Motor neuron (in vitro differentiated cells): ENCODE measurements around the gene COL1A1. TPM values are rescaled to one million over a fixed set of nuclear protein-coding genes. Genes with fewer than 3 reads are reported as not detected.

Experiments
- ATAC-seq, 8 experiments: fragments of 200-7000 bp; cut with Tn5 transposase; replicated peaks in 6 of 8; 2 replicates each; pipeline ENCODE4 v1.8.0; 2021; ENCODE audit warnings: mild to moderate bottlenecking in 8 of 8, moderate library complexity in 8 of 8
- H3K27ac ChIP-seq, 2 donors: fragments of 250-450 bp; sonication (Bioruptor Pico); 2 replicates each; pipeline ENCODE4 v1.9.0; 2021; ENCODE audit warnings: antibody characterized with exemption in 2 of 2, mild to moderate bottlenecking in 2 of 2, moderate library complexity in 1 of 2
- H3K4me1 ChIP-seq, 2 donors: fragments of 250-450 bp; sonication (Bioruptor Pico); replicated peaks in 1 of 2; 2 replicates each; pipeline ENCODE4 v1.6.1; 2021; ENCODE audit warnings: antibody characterized with exemption in 2 of 2, mild to moderate bottlenecking in 2 of 2, moderate library complexity in 1 of 2
- H3K4me3 ChIP-seq, 5 donors: fragments of 250-450 bp; sonication (Bioruptor Pico); 2 replicates each; pipeline ENCODE4 v1.9.0; 2021; ENCODE audit warnings: antibody characterized with exemption in 5 of 5, mild to moderate bottlenecking in 5 of 5, moderate library complexity in 4 of 5
- WGBS, 10 experiments: fragments of 450-650 bp; shearing (Covaris generic); methylation state at CpG; one replicate each; pipeline ENCODE4 v1.0.0; 2022; 5-methylcytosine and 5-hydroxymethylcytosine counted together
- in situ Hi-C, 9 experiments: fragments of 400-800 bp; cut with MboI; loops; one replicate each; pipeline ENCODE4 v1.15.0; 2021; ENCODE audit warnings: low sequenced_read_pairs in 9 of 9, low pct_unique_long_range_greater_than_20kb in 2 of 9; ENCODE audit not compliant: unreplicated experiment in 9 of 9
- total RNA-seq, 8 experiments: library from RNA; unstranded; fragments of 300-600 nt; gene quantifications; 2 replicates each; pipeline versions ENCODE4 v1.2.3 to v1.2.4, GENCODE V29; 2022

Gene COL1A1
- total RNA-seq, 8 experiments from 2014 or later: 0.54 to 614 (median 7.1) TPM

DNA sequence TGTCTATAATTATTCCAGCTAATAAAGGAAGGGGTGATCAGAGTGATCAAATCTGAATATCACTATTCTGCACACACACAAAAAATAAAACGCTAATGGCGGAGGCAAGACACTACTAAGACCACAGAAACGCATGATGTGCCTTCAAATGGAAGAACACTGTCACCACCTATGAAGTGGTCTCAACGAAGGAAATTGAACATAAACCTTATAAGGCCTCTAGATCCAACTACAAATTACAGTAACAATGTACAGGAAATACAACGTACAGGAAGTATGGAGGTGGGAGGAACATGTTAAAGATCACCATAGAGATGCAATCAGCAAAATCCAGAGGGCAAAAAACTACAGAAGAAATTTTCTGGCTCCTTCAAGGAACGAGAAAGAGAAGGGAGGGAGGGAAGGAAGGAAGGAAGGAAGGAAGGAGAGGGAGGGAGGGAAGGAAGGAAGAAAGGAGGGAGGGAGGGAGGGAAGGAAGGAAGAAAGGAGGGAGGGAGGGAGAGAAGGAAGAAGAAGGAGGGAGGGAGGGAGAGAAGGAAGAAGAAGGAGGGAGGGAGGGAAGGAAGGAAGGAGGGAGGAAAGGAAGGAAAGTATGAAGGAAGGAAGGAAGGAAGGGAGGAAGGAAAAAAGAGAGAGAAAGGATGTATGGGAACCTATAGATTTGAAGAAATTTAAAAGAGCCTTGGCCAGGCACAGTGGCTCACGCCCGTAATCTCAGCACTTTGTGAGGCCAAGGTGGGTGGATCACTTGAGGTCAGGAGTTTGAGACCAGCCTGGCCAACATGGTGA, 38.8 kb downstream of the COL1A1 start:
- Histone ChIP-seq H3K4me3 (no peak overlapping the region), H3K4me1 (peaks cover 5 to 18% of the 10 kb centered on the region in 2 donors), H3K27ac (no peak overlapping the region)
- 70 to 100% (median 87%) methylated on average over 1 to 5 of the region's 8 CpGs; no CpG with 5 or more reads in 3 of the 10 experiments for WGBS, 10 experiments
- no peak for ATAC-seq
- in situ Hi-C loops: no loop called here

DNA sequence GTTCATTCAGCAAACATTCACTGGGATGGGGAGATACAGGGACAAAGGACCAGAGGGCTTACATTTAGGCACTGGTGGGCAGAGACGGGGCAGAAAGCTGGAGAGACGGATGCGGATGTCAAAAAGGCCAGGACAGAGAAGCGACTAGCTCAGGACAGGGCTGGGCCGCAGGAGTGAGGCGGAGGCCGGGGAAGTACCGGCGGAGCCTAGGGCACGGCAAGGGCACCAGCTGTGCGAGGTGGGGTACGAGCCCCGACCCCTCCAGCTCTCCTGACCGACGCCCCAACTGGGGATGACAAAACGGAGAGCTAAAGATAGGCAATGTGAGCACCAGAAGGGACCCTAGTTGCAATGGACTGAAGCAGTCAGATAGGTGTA, 39.5 kb downstream of the COL1A1 start:
- peak in 1 of 8 experiments; percentile 1 for ATAC-seq
- H3K4me1 ChIP-seq: peaks cover 5 to 18% of the 10 kb centered on the region in 2 donors
- peak overlapping the region in 2 of 5 donors; percentile 35 to 40 for H3K4me3 ChIP-seq
- in situ Hi-C loops: no loop called here
- H3K27ac ChIP-seq: peak overlapping the region; percentile 54 to 87
- WGBS, 10 experiments: 0 to 90% (median 66%) methylated on average over 2 to 8 of the region's 16 CpGs; no CpG with 5 or more reads in 4 of the 10 experiments

DNA sequence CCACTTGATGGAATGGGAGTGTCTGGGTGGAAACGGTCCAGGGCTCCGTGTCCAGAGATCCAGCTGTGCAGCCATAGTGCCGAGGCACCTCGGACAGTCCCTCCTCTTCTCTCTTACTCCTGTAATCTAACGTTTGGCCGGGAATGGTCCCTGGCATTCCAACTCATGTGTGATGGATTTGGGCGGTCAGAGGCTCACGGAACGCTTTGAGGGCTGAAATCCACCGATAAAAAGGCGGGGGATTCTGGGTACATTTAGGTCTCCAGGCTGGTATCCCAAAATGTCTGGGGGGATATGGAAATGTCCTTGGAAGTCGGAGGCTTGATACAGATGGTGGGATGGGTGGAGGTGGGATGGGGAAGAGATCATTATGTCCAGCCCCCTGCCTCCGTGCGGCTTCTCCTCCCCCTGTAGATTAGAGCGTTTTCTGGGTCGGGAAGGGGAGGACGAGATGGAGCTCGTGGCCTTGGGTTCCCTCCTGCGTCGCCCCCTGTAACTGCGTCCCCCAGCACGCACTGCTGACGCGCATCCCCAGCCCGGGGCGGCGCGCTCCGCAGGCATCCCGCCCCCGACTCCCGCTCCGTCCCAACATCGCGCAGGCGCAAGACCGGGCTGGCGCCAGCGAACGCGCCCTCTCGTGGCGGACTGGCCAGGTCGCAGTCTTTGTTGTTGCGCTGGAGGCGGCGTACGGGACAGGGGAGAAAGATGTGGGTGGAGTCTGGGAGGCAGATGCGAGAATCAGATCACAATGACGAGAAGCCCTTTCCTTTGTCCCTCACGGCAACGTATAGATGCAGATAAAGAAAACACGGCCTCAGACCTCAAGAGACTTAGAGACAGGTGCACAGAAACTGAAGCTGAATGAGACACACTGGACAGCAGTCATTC, 40.2 kb downstream of the COL1A1 start:
- in situ Hi-C loops: no loop called here
- Histone ChIP-seq H3K27ac (peak overlapping the region; percentile 76 to 87), H3K4me3 (peak overlapping the region; percentile 30 to 40 (median 35)), H3K4me1 (peaks cover 5 to 18% of the 10 kb centered on the region in 2 donors)
- ATAC-seq: peak; percentile 88 to 97 (median 96)
- 0 to 9% (median 0%) methylated on average over 1 to 12 of the region's 53 CpGs; no CpG with 5 or more reads in 1 of the 10 experiments for WGBS, 10 experiments

DNA sequence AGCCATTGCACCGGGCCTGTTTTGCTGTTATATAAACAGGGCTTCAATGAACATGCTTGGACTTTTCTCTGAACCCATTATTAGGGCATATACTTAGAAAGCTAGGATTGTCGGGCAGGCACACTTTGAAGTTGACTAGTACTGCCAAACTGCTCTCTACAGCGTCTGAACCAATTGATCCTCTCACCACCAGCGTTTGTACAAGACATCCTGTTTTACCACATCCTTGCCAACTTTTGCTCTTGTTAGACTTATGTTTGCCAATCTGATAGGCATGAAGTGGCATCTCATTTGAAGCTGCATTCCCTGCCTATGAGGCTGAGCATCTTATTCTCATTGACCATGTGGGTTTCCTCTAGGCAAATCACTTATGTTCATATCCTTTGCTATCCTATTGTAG, 43.5 kb downstream of the COL1A1 start:
- ATAC-seq: no peak
- in situ Hi-C loops: no loop called here
- H3K4me3 ChIP-seq: no peak overlapping the region
- H3K27ac ChIP-seq: no peak overlapping the region
- WGBS, 10 experiments: 48 to 100% (median 80%) methylated on average over 1 to 4 of the region's 4 CpGs; no CpG with 5 or more reads in 1 of the 10 experiments
- peaks cover 7 to 18% of the 10 kb centered on the region in 2 donors for H3K4me1 ChIP-seq

DNA sequence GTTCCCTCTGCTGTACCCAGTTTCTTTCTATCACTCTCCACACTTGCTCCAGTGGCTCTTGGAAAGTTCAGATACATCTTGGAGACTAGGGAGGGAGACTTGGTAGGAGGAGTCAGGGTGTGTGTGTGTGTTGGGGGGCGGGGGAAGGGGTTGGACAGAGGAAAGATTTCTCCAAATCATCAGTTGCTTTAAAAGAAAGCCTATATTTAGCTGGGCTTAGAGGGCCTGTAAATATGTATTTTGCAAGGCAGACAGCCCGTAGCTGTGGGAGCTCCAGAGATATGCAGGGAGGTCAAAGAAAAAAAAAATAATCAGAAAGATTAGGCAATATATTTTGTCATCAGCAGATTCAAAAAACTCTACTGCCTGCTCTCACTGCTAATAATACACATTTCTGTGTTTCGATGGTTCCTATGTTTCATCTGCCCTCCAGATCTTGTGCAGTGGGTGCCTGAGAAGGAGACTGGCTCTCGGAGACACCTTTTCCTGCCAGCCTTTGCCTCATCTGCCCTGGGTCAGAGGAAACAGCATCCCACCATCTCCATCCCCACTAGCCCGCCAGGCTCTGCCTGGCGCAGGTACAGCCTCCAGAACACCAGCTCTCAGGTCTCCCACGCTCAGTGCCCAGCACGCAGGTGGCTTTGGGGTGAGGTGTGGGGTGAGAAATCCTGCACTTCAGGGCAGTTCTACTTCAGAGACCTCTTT, 46.2 kb downstream of the COL1A1 start:
- ATAC-seq: peak in 3 of 8 experiments; percentile 4 to 17 (median 10)
- Histone ChIP-seq H3K27ac (no peak overlapping the region), H3K4me1 (peaks cover 11 to 13% of the 10 kb centered on the region in 2 donors), H3K4me3 (no peak overlapping the region)
- 38 to 86% (median 66%) methylated on average over 1 to 3 of the region's 8 CpGs; no CpG with 5 or more reads in 6 of the 10 experiments for WGBS, 10 experiments
- in situ Hi-C loops: no loop called here

DNA sequence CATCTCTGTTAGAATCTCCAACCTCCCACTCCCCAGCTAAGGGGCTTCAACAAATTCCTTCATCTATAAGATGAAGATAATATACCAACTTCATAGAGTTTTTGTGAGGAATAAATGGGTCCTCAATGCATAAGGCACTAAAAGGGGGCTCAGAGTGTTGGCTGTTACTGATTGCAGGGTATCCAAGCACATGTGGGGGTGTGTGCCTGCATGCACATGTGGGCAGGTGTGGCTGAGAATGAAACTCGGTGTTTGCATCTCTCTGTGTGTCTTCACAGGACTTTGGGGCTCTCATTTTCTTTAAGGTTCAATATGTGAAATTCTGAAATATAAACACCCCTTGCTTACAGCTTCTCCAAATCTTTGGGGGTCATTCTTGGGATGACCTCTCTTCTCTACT, 46.8 kb downstream of the COL1A1 start:
- Histone ChIP-seq H3K27ac (no peak overlapping the region), H3K4me1 (peaks cover 7 to 11% of the 10 kb centered on the region in 2 donors), H3K4me3 (no peak overlapping the region)
- WGBS, 10 experiments: 0 to 100% (median 31%) methylated on average over 1 of the region's 1 CpG; no CpG with 5 or more reads in 6 of the 10 experiments
- in situ Hi-C loops: no loop called here
- no peak for ATAC-seq

DNA sequence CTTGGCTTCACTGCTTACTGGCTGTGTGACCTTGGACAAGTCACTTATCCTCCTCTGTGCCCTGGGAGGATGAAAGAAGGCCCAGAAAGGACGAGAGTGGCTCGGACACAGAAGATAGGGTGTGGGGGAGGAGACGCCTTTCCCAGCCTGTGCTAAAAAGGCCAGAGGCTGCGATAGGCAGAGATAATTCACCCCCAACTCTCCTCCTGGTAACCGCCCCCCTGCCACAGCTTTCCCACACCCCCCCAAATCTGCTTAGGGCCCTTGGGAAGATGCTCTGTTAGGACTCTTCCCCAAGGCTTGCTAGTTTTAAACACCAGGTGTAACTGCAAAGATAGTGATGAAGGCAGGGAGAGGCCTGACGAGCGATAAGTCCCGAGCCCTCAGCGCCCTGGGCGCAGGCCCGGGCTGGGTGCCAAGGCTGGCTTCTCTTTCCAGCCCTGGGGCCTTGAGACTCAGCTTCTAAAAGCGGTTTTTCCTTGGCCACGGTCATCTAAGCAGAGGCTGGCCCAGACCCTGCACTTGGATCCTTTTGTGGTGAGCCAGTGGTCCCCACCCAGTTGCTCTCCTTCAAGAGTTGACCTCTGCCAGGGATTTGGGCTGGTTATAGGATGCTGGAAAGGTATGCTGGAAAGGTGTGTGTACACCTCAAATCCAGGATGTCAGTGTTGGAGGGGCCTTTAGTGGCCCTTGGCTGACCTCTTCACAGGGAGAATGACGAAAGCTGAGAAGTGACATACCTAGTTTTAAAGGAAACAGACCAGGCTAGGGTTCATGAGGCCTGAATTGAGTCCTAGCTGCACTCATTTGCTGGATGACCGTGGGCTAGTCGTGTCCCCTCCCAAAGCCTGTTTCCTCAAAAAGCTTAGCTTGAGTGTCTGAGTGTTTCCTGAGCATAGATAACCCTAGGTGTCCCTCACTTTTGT, 47.5 kb downstream of the COL1A1 start:
- WGBS, 10 experiments: 10 to 100% (median 82%) methylated on average over 1 to 5 of the region's 16 CpGs; no CpG with 5 or more reads in 3 of the 10 experiments
- in situ Hi-C loops: no loop called here
- no peak overlapping the region for H3K4me3 ChIP-seq
- no peak overlapping the region for H3K27ac ChIP-seq
- peak in 1 of 8 experiments; percentile 2 for ATAC-seq
- H3K4me1 ChIP-seq: peaks cover 7 to 11% of the 10 kb centered on the region in 2 donors

DNA sequence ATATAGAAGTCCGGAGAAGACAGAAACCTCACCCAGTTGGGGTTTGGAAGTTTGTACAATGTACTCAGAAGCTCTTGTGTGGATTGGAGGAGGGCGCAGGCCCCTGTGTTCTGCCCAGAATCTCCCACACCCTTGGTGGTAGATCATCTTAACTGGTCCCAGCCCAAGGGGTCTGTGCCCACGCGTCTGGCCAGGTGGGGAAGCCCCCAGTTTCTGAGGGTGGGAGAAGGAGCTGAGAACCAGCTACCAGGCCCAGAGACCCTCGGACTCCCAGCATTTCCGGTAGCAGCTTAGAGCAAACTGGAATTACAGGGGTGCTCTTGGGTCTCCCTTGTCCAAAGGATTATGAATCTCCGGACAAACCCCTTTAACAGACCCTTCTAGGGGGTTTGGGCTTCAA, 48.7 kb downstream of the COL1A1 start:
- 0 to 100% methylated on average over 1 to 2 of the region's 7 CpGs; no CpG with 5 or more reads in 8 of the 10 experiments for WGBS, 10 experiments
- Histone ChIP-seq H3K27ac (no peak overlapping the region), H3K4me3 (peak overlapping the region in 2 of 5 donors; percentile 97 to 99), H3K4me1 (peaks cover 12 to 15% of the 10 kb centered on the region in 2 donors)
- in situ Hi-C loops: no loop called here
- no peak for ATAC-seq

DNA sequence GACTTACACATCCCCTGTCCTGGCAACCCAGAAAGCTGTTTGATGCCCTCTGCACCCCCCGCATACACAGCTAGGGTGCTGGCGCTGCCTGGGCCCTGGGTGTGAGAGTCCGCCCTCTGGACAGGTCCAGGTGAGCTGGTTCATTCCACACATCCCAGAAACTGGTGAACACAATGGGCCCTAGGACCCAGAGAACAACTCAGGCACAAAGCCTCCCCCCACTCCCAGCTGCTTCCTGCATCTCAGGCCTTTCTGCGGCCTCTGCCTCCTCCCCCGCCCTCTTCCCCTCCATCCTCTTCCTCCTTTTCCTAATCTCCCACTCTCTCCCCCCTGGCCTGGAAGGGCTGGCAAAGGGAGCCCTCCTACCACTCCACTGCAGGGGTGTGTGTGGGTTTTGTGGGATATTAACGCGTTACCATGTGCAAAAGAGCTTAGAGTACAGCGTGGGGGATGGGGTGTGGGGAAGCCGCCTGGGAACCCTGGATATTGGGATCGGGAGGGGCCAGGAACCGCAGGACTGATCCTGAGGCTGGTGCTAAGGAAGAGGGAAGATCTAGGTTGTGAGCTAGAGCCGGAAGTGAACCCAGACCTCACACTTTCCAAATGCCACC, 49.4 kb downstream of the COL1A1 start:
- Histone ChIP-seq H3K4me1 (peaks cover 19 to 22% of the 10 kb centered on the region in 2 donors), H3K4me3 (peak overlapping the region; percentile 93 to 100 (median 99)), H3K27ac (peak overlapping the region; percentile 78 to 81)
- in situ Hi-C loops: no loop called here
- ATAC-seq: peak; percentile 25 to 76 (median 71)
- WGBS, 10 experiments: 0% methylated on average over 1 of the region's 12 CpGs; no CpG with 5 or more reads in 8 of the 10 experiments

DNA sequence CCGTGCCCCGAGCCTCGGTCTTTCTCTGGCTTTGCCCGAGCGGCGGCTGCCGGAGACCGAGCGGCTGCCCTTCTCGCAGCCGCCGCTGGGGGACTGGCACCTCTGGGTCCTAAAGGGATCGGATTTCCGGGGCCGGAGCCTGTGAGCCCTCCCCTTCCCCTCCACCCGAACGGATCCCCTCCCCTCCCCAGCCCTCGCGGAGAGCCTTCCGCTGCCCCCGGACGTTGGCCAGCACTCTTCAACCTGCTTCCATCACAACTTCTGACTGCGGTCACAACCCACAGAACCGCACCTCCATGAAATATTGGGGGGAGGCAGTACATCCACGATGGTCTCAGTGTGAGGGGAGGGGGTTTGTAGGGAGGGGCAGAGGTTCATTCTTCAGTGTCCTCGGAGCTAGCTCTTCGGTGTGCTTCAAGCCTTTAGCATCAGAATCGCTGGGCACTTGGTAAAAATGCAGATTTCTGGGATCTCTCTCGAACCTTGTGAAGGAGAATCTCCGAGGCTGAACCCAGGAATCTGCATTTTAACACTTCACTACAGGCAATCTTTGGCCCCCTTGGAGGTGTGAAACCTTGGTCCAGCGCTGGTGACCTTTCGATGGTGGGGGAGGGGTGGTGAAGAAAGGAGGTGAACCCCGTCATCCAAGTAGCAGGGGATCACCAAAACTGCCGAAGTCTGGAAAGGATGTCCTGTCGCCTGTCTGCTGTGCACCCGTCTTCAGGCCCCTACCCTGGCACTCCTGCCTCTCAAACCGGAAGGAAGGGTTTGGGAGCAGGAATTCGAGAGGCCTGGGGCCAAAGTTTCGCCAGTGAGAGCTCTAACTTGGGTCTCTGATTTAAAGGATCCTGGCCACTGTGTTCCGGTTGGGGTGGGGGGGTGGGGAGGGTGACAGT, 50.1 kb downstream of the COL1A1 start:
- peak; percentile 11 to 76 (median 70) for ATAC-seq

More for the DNA sequence above, 50.1 kb downstream of the COL1A1 start:
- peak overlapping the region; percentile 84 to 86 for H3K27ac ChIP-seq
- 0 to 9% (median 3%) methylated on average over 1 to 6 of the region's 40 CpGs; no CpG with 5 or more reads in 6 of the 10 experiments for WGBS, 10 experiments
- peak overlapping the region; percentile 93 to 100 (median 99) for H3K4me3 ChIP-seq
- in situ Hi-C loops: no loop called here
- peaks cover 27 to 29% of the 10 kb centered on the region in 2 donors for H3K4me1 ChIP-seq
